HEK293T (cell line): Measurements from ENCODE around the gene JAML.

ENCODE experiments used
- ARNT ChIP-seq: fragments of 450-650 bp; IDR thresholded peaks from 2 replicates; pipeline ENCODE4 v1.6.1; 2017; ENCODE audit warnings: mild to moderate bottlenecking
- BHLHE40 ChIP-seq: fragments of 450-650 bp; IDR thresholded peaks from 2 replicates; pipeline ENCODE4 v1.6.1; 2016; ENCODE audit warnings: mild to moderate bottlenecking, moderate library complexity, borderline replicate concordance
- CTBP1 ChIP-seq: fragments of 450-650 bp; IDR thresholded peaks from 2 replicates; pipeline ENCODE4 v1.6.1; 2016; ENCODE audit warnings: borderline replicate concordance
- ELF4 ChIP-seq: fragments of 450-650 bp; IDR thresholded peaks from 2 replicates; pipeline ENCODE4 v1.6.1; 2017; ENCODE audit warnings: antibody characterized with exemption
- FOXM1 ChIP-seq: fragments of 450-650 bp; IDR thresholded peaks from 2 replicates; pipeline ENCODE4 v1.6.1; 2017; ENCODE audit warnings: mild to moderate bottlenecking, borderline replicate concordance
- HDGF ChIP-seq: fragments of 450-650 bp; IDR thresholded peaks from 2 replicates; pipeline ENCODE4 v1.6.1; 2017; ENCODE audit warnings: antibody characterized with exemption, borderline replicate concordance
- L3MBTL2 ChIP-seq: fragments of 450-650 bp; conservative IDR thresholded peaks from 2 replicates; pipeline ENCODE4 v1.6.1; 2016; ENCODE audit warnings: mild to moderate bottlenecking
- LEF1 ChIP-seq: fragments of 450-650 bp; IDR thresholded peaks from 2 replicates; pipeline ENCODE4 v1.6.1; 2017; ENCODE audit warnings: mild to moderate bottlenecking, borderline replicate concordance
- NFRKB ChIP-seq: fragments of 450-650 bp; IDR thresholded peaks from 2 replicates; pipeline ENCODE4 v1.6.1; 2016; ENCODE audit warnings: mild to moderate bottlenecking, moderate library complexity
- SP1 ChIP-seq: fragments of 450-650 bp; IDR thresholded peaks from 2 replicates; pipeline ENCODE4 v1.6.1; 2017
- SUZ12 ChIP-seq: fragments of 450-650 bp; IDR thresholded peaks from 2 replicates; pipeline ENCODE4 v1.6.1; 2016; ENCODE audit warnings: mild to moderate bottlenecking
- TARDBP ChIP-seq: fragments of 450-650 bp; IDR thresholded peaks from 2 replicates; pipeline ENCODE4 v1.6.1; 2016

- TF ChIP-seq TARDBP (no peak), HDGF (no peak), SP1 (no peak), NFRKB (no peak), ARNT (no peak), SUZ12 (no peak), FOXM1 (no peak), LEF1 (no peak), BHLHE40 (no peak), CTBP1 (no peak), ELF4 (no peak), L3MBTL2 (no peak)
Observed at GRCh38 chr11:118199135-118199534, 25.7 kb downstream of the JAML start.
